HG03108 (cell line): ENCODE measurements around the gene NAV2.

ENCODE experiments used
- ATAC-seq: cut with Tn5 transposase; IDR thresholded peaks from one replicate; pipeline ENCODE4 v1.9.1; 2021; ENCODE audit warnings: moderate library complexity; ENCODE audit not compliant: unreplicated experiment

The NAV2 gene

GRCh38 chr11:19742588-19743292 is 30.1 kb downstream of the NAV2 start:
- no peak for ATAC-seq

GRCh38 chr11:19743622-19744021 is 31.0 kb downstream of the NAV2 start:
- no peak for ATAC-seq

- no peak for ATAC-seq
Measured at GRCh38 chr11:19744130-19744529, 31.5 kb downstream of the NAV2 start.

- no peak for ATAC-seq
Measured at GRCh38 chr11:19746086-19746485, 33.4 kb downstream of the NAV2 start.

- ATAC-seq: no peak
Measured at GRCh38 chr11:19747634-19748033, 35.0 kb downstream of the NAV2 start.

- no peak for ATAC-seq
Measured at GRCh38 chr11:19751055-19751454, 38.4 kb downstream of the NAV2 start.

GRCh38 chr11:19753451-19754106 is 40.9 kb downstream of the NAV2 start:
- ATAC-seq: no peak

GRCh38 chr11:19756675-19757475 is 44.2 kb downstream of the NAV2 start:
- ATAC-seq: no peak

- ATAC-seq: no peak
Measured at GRCh38 chr11:19759389-19759788, 46.8 kb downstream of the NAV2 start.

- no peak for ATAC-seq
Measured at GRCh38 chr11:19762266-19762665, 49.6 kb downstream of the NAV2 start.

- ATAC-seq: no peak
Measured at GRCh38 chr11:19763330-19763729, 50.7 kb downstream of the NAV2 start.

GRCh38 chr11:19766206-19766605 is 53.6 kb downstream of the NAV2 start:
- no peak for ATAC-seq

- no peak for ATAC-seq
Measured at GRCh38 chr11:19766810-19767209, 54.2 kb downstream of the NAV2 start.

- no peak for ATAC-seq
Measured at GRCh38 chr11:19767627-19768151, 55.1 kb downstream of the NAV2 start.

GRCh38 chr11:19768197-19768596 is 55.6 kb downstream of the NAV2 start:
- no peak for ATAC-seq

- no peak for ATAC-seq
Measured at GRCh38 chr11:19768815-19769214, 56.2 kb downstream of the NAV2 start.

- ATAC-seq: no peak
Measured at GRCh38 chr11:19769820-19770219, 57.2 kb downstream of the NAV2 start.

- no peak for ATAC-seq
Measured at GRCh38 chr11:19770277-19770676, 57.6 kb downstream of the NAV2 start.

GRCh38 chr11:19771463-19771862 is 58.8 kb downstream of the NAV2 start:
- ATAC-seq: no peak

GRCh38 chr11:19772480-19772879 is 59.8 kb downstream of the NAV2 start:
- no peak for ATAC-seq

GRCh38 chr11:19774329-19774728 is 61.7 kb downstream of the NAV2 start:
- ATAC-seq: no peak
